Measurements from ENCODE around the gene MGMT.

MGMT gene

DNA sequence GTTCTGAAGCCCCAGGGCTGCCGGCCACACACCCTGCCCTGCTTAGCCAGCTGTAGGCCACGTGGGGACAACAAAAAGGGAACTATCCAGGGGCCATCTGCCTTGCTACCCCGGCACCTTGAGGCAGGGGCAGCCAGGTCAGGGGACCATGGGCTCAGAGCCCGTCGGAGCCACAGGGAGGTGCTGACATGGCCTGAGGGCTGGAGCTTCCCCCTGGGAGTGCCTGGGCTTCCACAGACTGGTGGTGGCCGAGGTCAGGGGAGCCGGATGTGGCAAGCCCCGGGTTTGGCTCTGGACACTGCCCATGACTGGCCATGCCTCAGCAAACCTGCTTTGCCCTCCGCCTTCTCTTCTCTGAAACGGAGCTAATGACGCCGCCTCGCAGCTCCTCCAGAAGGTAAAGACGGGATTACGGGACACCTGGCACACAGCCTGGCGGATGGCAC lies 318.5 kb downstream of the MGMT start:
- H3K9me3 Mint-ChIP-seq: peaks cover 17% of the 10 kb centered on the region
- DNase-seq (ENCODE audit: low spot score in 2 of 2) (no peak), ATAC-seq (ENCODE audit: low read depth) (no peak)
- peaks cover 5% of the 10 kb centered on the region for H3K4me1 Mint-ChIP-seq
- H3K27ac Mint-ChIP-seq: no peak overlapping the region
- H3K36me3 Mint-ChIP-seq: peaks cover 12% of the 10 kb centered on the region
- H3K27me3 Mint-ChIP-seq: no peaks in the 10 kb centered on the region
- H3K4me3 Mint-ChIP-seq: no peak overlapping the region

- DNase-seq (ENCODE audit: low spot score in 2 of 2) (no peak), ATAC-seq (ENCODE audit: low read depth) (no peak)
- Mint-ChIP-seq H3K4me3 (no peak overlapping the region), H3K27me3 (no peaks in the 10 kb centered on the region), H3K9me3 (peaks cover 20% of the 10 kb centered on the region), H3K36me3 (peaks cover 12% of the 10 kb centered on the region), H3K4me1 (peaks cover 5% of the 10 kb centered on the region), H3K27ac (no peak overlapping the region)
Measured at GRCh38 chr10:129786216-129786615, 319.2 kb downstream of the MGMT start.

DNA sequence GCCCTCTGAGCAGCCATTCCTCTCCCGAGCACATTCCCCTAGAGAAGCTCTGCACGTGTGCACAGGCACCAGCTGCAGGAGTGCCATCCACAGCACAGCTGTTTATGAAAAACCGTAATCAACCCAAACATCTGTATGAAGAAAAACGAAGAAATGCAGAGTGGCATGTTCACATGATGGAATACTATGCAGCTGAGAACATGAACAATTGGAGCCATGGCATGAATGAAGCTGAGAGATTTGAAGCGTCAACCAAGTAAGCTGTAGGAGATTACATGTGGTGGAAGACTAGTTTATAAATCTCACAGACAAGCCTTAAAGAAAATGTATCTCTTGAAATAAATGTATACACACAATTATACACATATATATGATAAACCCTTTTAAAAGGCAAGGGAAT lies 320.5 kb downstream of the MGMT start:
- Mint-ChIP-seq H3K27me3 (no peaks in the 10 kb centered on the region), H3K4me1 (peaks cover 5% of the 10 kb centered on the region), H3K27ac (no peak overlapping the region), H3K4me3 (no peak overlapping the region), H3K9me3 (peaks cover 20% of the 10 kb centered on the region), H3K36me3 (peaks cover 12% of the 10 kb centered on the region)
- ATAC-seq (ENCODE audit: low read depth) (no peak), DNase-seq (ENCODE audit: low spot score in 2 of 2) (no peak)

DNA sequence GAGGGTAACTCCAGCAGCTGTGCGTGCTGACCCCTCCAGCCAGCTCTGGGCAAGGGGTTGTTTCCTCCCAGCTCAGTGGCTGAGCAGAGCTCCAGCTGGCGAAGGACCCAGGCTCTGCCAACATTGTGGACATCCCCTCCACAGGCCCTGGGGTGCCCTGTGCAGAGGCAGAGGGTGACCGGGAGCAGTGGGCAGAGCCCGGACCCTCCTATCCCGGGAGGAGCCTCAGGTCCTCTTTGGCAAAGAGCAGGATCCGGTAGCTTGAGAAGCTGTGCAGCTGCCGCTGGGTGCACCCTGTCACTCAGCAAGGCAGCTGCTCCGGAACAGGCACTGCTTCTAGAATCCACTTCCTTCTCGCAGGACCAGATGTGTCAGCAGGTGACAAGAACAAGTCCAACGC lies 321.2 kb downstream of the MGMT start:
- H3K9me3 Mint-ChIP-seq: peaks cover 26% of the 10 kb centered on the region
- peaks cover 12% of the 10 kb centered on the region for H3K36me3 Mint-ChIP-seq

GRCh38 chr10:129790715-129791446 lies 323.8 kb downstream of the MGMT start:
- Mint-ChIP-seq H3K9me3 (peaks cover 27% of the 10 kb centered on the region), H3K4me3 (no peak overlapping the region), H3K36me3 (peaks cover 8% of the 10 kb centered on the region), H3K27me3 (no peaks in the 10 kb centered on the region), H3K27ac (no peak overlapping the region), H3K4me1 (no peaks in the 10 kb centered on the region)
- ATAC-seq (ENCODE audit: low read depth): no peak
- DNase-seq (ENCODE audit: low spot score in 2 of 2): no peak

More for the DNA sequence above, 321.2 kb downstream of the MGMT start:
- Mint-ChIP-seq H3K27me3 (no peaks in the 10 kb centered on the region), H3K4me1 (peaks cover 5% of the 10 kb centered on the region), H3K27ac (no peak overlapping the region), H3K4me3 (no peak overlapping the region)
- no peak for DNase-seq (ENCODE audit: low spot score in 2 of 2)
- ATAC-seq (ENCODE audit: low read depth): no peak

- ATAC-seq (ENCODE audit: low read depth): no peak
- no peaks in the 10 kb centered on the region for H3K27me3 Mint-ChIP-seq
- H3K4me3 Mint-ChIP-seq: no peak overlapping the region
- peaks cover 6% of the 10 kb centered on the region for H3K36me3 Mint-ChIP-seq
- no peaks in the 10 kb centered on the region for H3K4me1 Mint-ChIP-seq
- peaks cover 27% of the 10 kb centered on the region for H3K9me3 Mint-ChIP-seq
- no peak overlapping the region for H3K27ac Mint-ChIP-seq
- DNase-seq (ENCODE audit: low spot score in 2 of 2): no peak
Measured at GRCh38 chr10:129792141-129792540, 325.1 kb downstream of the MGMT start.

- ATAC-seq (ENCODE audit: low read depth): no peak
- peaks cover 22% of the 10 kb centered on the region for H3K9me3 Mint-ChIP-seq
Measured at GRCh38 chr10:129792864-129793263, 325.8 kb downstream of the MGMT start.

DNA sequence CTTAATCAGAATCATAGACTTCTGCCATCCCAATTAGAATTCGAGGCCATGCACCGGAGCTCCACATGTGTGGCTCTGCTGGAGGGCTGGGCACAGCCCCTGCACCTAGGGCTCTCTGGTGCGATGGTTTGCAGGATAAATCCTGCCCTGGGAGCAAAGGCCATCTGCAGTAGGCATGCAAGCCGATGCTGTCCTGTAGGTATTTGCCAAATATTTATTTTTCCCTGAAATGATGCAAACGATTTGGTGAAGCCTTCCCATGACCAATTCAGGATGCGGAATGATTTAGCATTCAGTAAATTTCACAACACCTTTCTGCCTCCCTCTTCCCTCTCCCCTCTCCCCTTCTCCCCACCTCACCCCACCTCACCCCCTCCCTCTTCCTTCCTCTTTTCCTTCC lies 326.4 kb downstream of the MGMT start:
- H3K4me3 Mint-ChIP-seq: no peak overlapping the region
- H3K27ac Mint-ChIP-seq: no peak overlapping the region
- peaks cover 2% of the 10 kb centered on the region for H3K36me3 Mint-ChIP-seq
- ATAC-seq (ENCODE audit: low read depth) (no peak), DNase-seq (ENCODE audit: low spot score in 2 of 2) (no peak)
- H3K4me1 Mint-ChIP-seq: no peaks in the 10 kb centered on the region
- H3K27me3 Mint-ChIP-seq: no peaks in the 10 kb centered on the region
- peaks cover 22% of the 10 kb centered on the region for H3K9me3 Mint-ChIP-seq

More at GRCh38 chr10:129792864-129793263, 325.8 kb downstream of the MGMT start:
- no peak for DNase-seq (ENCODE audit: low spot score in 2 of 2)
- Mint-ChIP-seq H3K4me3 (no peak overlapping the region), H3K27ac (no peak overlapping the region), H3K4me1 (no peaks in the 10 kb centered on the region), H3K27me3 (no peaks in the 10 kb centered on the region), H3K36me3 (peaks cover 2% of the 10 kb centered on the region)

GRCh38 chr10:129793996-129794395 lies 327.0 kb downstream of the MGMT start:
- no peak overlapping the region for H3K27ac Mint-ChIP-seq
- no peaks in the 10 kb centered on the region for H3K4me1 Mint-ChIP-seq
- H3K36me3 Mint-ChIP-seq: peaks cover 2% of the 10 kb centered on the region
- ATAC-seq (ENCODE audit: low read depth) (no peak), DNase-seq (ENCODE audit: low spot score in 2 of 2) (no peak)
- peaks cover 24% of the 10 kb centered on the region for H3K9me3 Mint-ChIP-seq
- no peak overlapping the region for H3K4me3 Mint-ChIP-seq
- H3K27me3 Mint-ChIP-seq: no peaks in the 10 kb centered on the region

- no peak overlapping the region for H3K27ac Mint-ChIP-seq
- peaks cover 2% of the 10 kb centered on the region for H3K36me3 Mint-ChIP-seq
- no peaks in the 10 kb centered on the region for H3K4me1 Mint-ChIP-seq
- no peak overlapping the region for H3K4me3 Mint-ChIP-seq
- H3K9me3 Mint-ChIP-seq: peaks cover 17% of the 10 kb centered on the region
- no peak for DNase-seq (ENCODE audit: low spot score in 2 of 2)
- H3K27me3 Mint-ChIP-seq: no peaks in the 10 kb centered on the region
- ATAC-seq (ENCODE audit: low read depth): no peak
Measured at GRCh38 chr10:129796710-129797420, 329.8 kb downstream of the MGMT start.

- Mint-ChIP-seq H3K36me3 (peaks cover 1% of the 10 kb centered on the region), H3K9me3 (peaks cover 16% of the 10 kb centered on the region), H3K27ac (no peak overlapping the region), H3K4me3 (no peak overlapping the region), H3K4me1 (peaks cover 2% of the 10 kb centered on the region), H3K27me3 (peaks cover 1% of the 10 kb centered on the region)
- ATAC-seq (ENCODE audit: low read depth) (no peak), DNase-seq (ENCODE audit: low spot score in 2 of 2) (no peak)
Measured at GRCh38 chr10:129799942-129800341, 332.9 kb downstream of the MGMT start.

DNA sequence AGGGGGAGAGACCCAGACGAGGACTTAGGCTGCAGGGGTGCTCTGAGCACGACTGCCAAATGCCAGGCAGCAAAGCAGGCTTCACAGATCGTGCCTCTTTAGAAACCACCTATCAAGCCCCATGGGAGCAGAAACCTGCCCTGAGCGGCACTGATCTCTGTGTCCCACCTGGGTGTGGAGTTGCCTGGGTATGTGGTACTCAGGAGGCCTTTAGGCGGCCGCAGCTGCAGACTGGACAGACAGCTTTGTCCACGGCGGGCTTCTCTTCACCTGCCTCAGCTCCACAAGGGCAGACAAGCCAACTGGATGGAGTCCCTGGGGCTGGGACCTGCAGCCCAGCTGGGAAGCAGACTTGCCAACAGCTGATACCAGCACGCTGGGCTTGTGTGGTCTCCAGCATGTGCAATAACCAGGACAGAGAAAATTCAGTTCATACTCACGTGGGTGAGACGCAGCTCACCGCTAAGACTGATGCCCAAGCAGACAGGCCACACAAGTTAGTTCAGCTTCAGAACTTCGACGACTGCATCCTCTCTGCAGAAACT lies 333.8 kb downstream of the MGMT start:
- Mint-ChIP-seq H3K36me3 (peaks cover 1% of the 10 kb centered on the region), H3K9me3 (peaks cover 14% of the 10 kb centered on the region), H3K27ac (no peak overlapping the region), H3K4me3 (no peak overlapping the region), H3K4me1 (peaks cover 2% of the 10 kb centered on the region), H3K27me3 (peaks cover 1% of the 10 kb centered on the region)
- DNase-seq (ENCODE audit: low spot score in 2 of 2) (no peak), ATAC-seq (ENCODE audit: low read depth) (no peak)

- H3K27me3 Mint-ChIP-seq: peaks cover 1% of the 10 kb centered on the region
- peaks cover 13% of the 10 kb centered on the region for H3K9me3 Mint-ChIP-seq
- H3K27ac Mint-ChIP-seq: no peak overlapping the region
- no peak for DNase-seq (ENCODE audit: low spot score in 2 of 2)
- ATAC-seq (ENCODE audit: low read depth): no peak
- peaks cover 6% of the 10 kb centered on the region for H3K36me3 Mint-ChIP-seq
- no peak overlapping the region for H3K4me3 Mint-ChIP-seq
- peaks cover under 1% of the 10 kb centered on the region for H3K4me1 Mint-ChIP-seq
Measured at GRCh38 chr10:129807211-129807610, 340.2 kb downstream of the MGMT start.
